Esophagus squamous epithelium (tissue), 4 donors: ENCODE data around the gene GJA3.

Experiments
- CTCF ChIP-seq, 6 experiments: fragments of 450-650 bp in 4 of 6; fragments of 200-600 bp in 2 of 6; sonication (generic) in 2 of 6; IDR thresholded peaks; one replicate each; pipeline ENCODE4 v1.5.1; 2016 to 2019; ENCODE audit warnings: antibody characterized with exemption in 6 of 6, mild to moderate bottlenecking in 4 of 6, moderate library complexity in 4 of 6
- POLR2A ChIP-seq, 4 donors: fragments of 450-650 bp; IDR thresholded peaks; one replicate each; pipeline ENCODE4 v1.6.1; 2017; ENCODE audit warnings: antibody characterized with exemption in 4 of 4, mild to moderate bottlenecking in 4 of 4, moderate library complexity in 3 of 4

- no peak for TF ChIP-seq POLR2A (IDR thresholded peaks at IDR 0.05)
- no peak for TF ChIP-seq CTCF (IDR thresholded peaks at IDR 0.05)
Measured at GRCh38 chr13:20130012-20130411, 30.8 kb downstream of the GJA3 start.
